NCI-H2107 (cell line): Measurements from ENCODE around the gene CFAP20DC.
"Not testable (repeated sequence)": the region's sequence is repeated elsewhere in the genome, so short reads cannot be mapped to it uniquely, and the experiment has no call there.

ENCODE experiments used
- DNase-seq: peaks from one replicate; lab custom pipeline; 2025; lab: John Stamatoyannopoulos, UW

The CFAP20DC gene

DNA sequence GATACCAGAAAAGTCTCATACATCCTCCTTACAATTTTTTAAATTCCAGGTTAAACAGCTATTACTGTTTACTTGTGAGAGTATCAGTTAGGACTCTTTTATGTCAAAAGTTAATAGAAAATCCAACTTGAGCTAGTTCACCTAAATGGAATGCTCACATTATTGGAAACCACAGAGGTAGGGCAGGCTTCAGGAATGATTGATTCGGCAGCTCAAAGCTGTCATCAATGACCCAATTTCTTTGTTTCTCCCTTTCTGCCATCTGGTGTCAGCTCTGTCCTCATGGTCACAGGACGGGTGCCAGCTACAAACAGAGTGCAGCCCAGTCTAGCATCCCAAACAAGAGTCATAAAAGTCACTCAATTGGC lies 32.2 kb downstream of the CFAP20DC start:
- no peak for DNase-seq

DNA sequence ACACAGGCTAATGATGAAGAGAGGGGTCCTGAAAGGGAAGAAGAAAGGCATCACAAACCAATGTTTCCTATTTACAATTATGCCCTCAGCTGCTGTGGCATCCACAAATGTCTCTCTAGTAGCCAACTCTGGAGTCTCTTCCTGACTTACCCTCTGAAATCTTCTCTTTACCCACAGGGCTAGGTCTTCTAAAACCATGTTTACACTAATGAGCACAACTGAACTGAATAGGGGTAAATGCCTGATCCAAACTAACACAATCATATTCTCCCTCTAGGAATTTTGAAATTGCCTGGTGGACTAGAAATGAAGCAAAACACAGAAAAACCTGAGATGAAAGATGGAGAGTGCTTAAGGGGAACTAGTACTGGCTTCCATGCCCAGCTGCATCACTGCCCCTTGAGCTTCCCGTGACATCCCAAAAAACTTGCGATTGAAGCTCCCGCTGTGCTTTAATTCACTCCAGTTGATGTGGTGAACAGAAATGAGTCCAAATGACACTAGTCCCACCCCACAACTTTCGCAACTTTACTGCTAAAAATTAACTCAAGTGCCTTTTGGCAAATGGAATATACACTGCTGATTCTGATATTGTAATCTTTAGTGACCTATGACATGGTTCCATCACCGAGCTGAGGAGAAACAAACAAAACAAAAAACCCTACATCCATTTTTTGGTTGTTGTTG lies 32.8 kb downstream of the CFAP20DC start:
- DNase-seq = no peak

DNA sequence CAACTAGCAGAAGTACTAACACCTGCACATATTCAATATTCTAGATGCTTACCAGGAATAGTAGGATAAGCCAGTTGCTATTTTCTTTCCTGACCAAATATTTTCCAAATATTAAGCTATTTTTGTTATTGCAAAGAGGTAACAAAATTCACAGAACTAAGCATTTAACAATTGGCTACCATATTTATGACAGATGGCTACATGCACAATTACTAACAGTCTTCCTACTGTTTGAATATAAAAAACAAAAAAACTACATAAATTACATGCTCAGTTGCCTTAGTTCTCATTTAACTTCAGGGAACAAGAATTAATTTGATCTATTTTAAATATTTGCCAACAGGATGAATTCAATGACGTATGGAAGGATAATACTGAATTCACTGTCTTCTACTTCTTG lies 36.2 kb downstream of the CFAP20DC start:
- no peak for DNase-seq

- DNase-seq = peak; percentile 25
Measured at GRCh38 chr3:59006634-59007517, 42.9 kb downstream of the CFAP20DC start.

DNA sequence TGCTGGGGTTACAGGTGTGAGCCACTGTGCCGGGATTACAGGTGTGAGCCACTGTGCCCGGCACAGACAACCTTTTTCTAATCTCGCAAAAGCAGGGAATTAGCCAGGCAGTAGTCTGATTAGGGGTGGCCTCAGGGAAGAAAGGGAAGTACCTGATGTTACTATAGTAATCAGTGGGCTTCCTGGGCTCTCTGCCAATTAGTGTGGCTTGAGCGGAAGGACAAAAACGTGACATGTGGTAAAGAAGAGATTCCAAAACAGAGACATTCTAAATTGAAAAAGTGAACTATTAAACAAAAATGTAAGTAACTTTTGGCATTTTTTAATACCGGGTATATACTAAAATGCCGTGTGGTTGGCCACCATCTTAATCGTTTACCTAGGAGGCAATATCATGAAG lies 48.1 kb downstream of the CFAP20DC start:
- DNase-seq = no peak

DNA sequence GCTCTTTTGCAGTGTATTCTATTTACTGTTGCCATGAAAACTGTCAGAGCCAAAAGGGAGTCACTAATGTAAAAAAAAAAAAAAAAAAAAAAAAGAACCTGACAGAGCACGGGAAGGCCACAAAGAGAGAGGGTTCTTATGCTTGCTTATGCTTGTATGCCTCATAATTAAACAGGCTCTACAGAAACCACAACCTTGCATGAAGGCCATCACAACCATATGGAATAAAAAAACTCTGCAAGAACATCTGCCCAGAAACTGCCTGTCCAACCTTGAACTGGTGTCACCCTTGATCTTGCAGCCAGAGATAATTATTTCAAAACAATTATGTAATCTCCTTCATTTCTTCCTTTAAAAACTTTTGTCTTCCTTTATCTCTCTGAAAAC lies 50.1 kb downstream of the CFAP20DC start:
- peak; percentile 4 for DNase-seq

- no peak for DNase-seq
Measured at GRCh38 chr3:58999134-58999773, 50.6 kb downstream of the CFAP20DC start.

GRCh38 chr3:58998476-58999117 lies 51.2 kb downstream of the CFAP20DC start:
- DNase-seq = no peak

DNA sequence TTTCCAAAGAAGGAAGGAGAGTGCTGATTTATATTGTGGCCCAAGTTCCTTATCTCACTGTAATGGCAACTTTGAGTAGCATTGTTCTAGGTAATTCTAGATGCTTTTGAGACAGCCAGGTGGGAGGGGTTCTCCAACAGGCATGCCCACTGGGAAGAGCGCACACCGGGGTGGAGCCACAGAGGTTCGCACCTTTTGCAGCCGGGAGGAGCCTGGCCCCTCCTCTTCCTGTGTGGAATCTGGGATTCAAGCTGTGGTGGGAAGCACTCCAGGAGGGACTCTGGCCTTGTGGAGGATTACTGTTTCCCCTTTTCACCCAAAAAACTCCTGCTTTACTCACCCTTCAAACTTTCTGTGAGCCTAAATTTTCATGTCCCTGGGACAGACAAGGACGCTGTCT lies 53.1 kb downstream of the CFAP20DC start:
- DNase-seq = no peak

GRCh38 chr3:58994746-58995330 lies 55.0 kb downstream of the CFAP20DC start:
- DNase-seq = peak; percentile 33

DNA sequence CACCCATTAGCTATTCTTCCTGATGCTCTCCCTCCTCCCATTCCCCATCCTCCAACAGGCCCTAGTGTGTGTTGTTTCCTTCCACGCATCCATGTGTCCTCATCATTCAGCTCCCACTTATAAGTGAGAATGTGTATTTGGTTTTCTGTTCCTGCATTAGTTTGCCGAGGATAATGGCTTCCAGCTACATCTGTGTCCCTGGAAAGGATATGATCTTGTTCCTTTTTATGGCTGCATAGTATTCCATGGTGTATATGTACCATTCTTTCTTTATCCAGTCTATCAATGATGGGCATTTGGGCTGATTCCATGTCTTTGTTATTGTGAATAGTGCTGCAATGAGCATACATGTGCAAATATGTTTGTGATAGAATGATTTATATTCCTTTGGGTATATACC lies 56.3 kb downstream of the CFAP20DC start:
- DNase-seq = no peak

- DNase-seq = no peak
Measured at GRCh38 chr3:58991623-58992022, 58.2 kb downstream of the CFAP20DC start.

DNA sequence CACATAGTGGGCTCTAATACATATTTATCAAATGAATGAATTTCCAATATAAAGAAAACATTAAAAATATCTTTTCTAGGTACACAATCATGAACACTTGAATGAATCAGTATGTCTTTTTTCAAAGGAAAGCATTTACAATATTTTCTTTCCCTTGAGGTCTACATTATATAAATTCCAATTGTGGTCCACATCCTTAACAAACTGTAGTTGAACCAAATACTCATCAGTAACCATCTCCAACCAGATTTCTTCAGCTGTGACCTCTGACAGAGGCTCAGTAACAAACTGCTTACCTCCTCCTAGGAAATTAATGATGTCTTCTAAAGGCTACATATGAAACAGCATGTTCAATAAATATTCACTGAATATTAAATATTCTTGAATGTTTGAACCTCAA lies 58.8 kb downstream of the CFAP20DC start:
- no peak for DNase-seq

GRCh38 chr3:58989955-58990354 lies 59.9 kb downstream of the CFAP20DC start:
- no peak for DNase-seq

GRCh38 chr3:58989163-58989562 lies 60.7 kb downstream of the CFAP20DC start:
- DNase-seq = no peak

DNA sequence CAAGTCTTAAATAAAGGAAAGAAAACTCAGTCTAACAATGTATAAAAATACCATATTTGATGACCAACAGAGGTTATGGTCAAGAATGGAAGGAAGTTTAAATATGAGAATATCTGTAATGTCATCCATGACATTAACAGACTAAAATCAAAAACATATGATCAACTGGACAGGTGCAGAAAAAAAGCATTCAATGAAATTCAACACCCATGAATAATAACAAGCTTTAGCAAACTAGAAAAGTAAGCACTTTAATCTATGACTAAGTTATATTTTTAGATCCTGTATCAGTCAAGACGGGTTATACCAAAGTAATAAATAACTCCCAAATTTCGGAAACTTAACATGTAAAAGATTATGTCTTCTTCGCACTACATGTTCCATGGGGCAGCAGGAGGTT lies 61.8 kb downstream of the CFAP20DC start:
- DNase-seq = no peak

GRCh38 chr3:58986654-58987053 lies 63.2 kb downstream of the CFAP20DC start:
- no peak for DNase-seq

GRCh38 chr3:58979840-58980239 lies 70.0 kb downstream of the CFAP20DC start:
- no peak for DNase-seq

- DNase-seq = no peak
Measured at GRCh38 chr3:58973796-58974195, 76.0 kb downstream of the CFAP20DC start.

- DNase-seq = not testable (repeated sequence)
Measured at GRCh38 chr3:58967866-58968265, 82.0 kb downstream of the CFAP20DC start.

GRCh38 chr3:58965865-58966264 lies 84.0 kb downstream of the CFAP20DC start:
- no peak for DNase-seq

DNA sequence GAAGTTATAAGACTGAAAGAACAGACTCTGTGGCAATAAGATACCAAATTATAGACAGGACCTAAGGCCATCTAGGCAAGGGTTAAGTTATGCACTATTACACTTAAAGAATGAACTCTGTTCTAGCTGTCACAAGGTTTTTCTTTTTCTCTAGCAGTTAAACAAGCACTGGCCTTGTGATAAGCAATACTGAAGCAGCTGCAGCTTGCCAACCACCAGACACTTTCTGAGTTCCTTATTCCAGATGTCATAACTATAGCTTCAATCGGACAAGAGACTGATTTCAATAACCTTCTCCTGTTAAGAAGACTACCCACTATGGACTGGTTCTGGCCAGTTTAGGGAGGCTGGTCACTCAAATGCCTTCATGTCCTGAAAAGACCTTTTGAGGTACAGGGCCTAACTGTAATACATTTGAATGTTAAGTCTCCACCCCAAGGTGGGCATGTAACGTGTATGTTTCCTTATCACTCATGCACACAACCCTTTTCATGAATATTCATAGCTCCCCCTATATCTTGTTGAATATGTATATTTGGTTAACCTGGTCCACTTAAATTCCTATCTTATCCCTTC lies 85.8 kb downstream of the CFAP20DC start:
- DNase-seq = no peak
